Upper lobe of left lung (tissue), 6 donors: ENCODE results near the gene KLHL11. TPM values are rescaled to one million over a fixed set of nuclear protein-coding genes. Genes with fewer than 3 reads are reported as not detected.

ENCODE experiments used
- ATAC-seq, 2 donors: fragments of 200-7000 bp; cut with Tn5 transposase; one replicate each; pipeline ENCODE4 v1.9.1; 2022; ENCODE audit warnings: mild to moderate bottlenecking in 2 of 2, moderate library complexity in 2 of 2; ENCODE audit not compliant: low FRiP score in 2 of 2
- DNase-seq, 2 donors: peaks; one replicate each; pipeline ENCODE4 v3.0.0-alpha.2; 2019 to 2020
- H3K27ac ChIP-seq, 4 donors: fragments of 200-600 bp; sonication (generic); one replicate each; pipeline ENCODE4 v1.5.1; 2016 to 2019
- H3K27me3 ChIP-seq, 4 donors: fragments of 200-600 bp; sonication (generic); one replicate each; pipeline ENCODE4 v1.5.1; 2017 to 2019
- H3K36me3 ChIP-seq, 4 donors: fragments of 200-600 bp; sonication (generic); one replicate each; pipeline ENCODE4 v1.5.1; 2016 to 2019
- H3K4me1 ChIP-seq, 4 donors: fragments of 200-600 bp; sonication (generic); one replicate each; pipeline ENCODE4 v1.5.1; 2018 to 2019
- H3K4me3 ChIP-seq, 4 donors: fragments of 200-600 bp; sonication (generic); one replicate each; pipeline ENCODE4 v1.5.1; 2017 to 2019; ENCODE audit warnings: mild to moderate bottlenecking in 2 of 4, moderate library complexity in 1 of 4
- H3K9me3 ChIP-seq, 4 donors: fragments of 200-600 bp; sonication (generic); one replicate each; pipeline ENCODE4 v1.5.1; 2018 to 2019
- EP300 ChIP-seq, 4 donors: sonication (generic); formaldehyde crosslinking; IDR thresholded peaks; one replicate each; pipeline ENCODE4 v1.5.1; 2017; ENCODE audit warnings: antibody characterized with exemption in 4 of 4, control low read depth in 2 of 4
- POLR2A ChIP-seq, 4 donors: fragments of 450-650 bp; IDR thresholded peaks; one replicate each; pipeline ENCODE4 v1.5.1; 2016 to 2017; ENCODE audit warnings: antibody characterized with exemption in 4 of 4, mild to moderate bottlenecking in 2 of 4
- POLR2AphosphoS5 ChIP-seq, 2 donors: sonication (generic); formaldehyde crosslinking; IDR thresholded peaks; one replicate each; pipeline ENCODE4 v1.5.1; 2017; ENCODE audit warnings: antibody characterized with exemption in 2 of 2
- WGBS, 2 donors: methylation state at CpG; one replicate each; pipeline ENCODE4 v1.1.5; 2017 to 2018; 5-methylcytosine and 5-hydroxymethylcytosine counted together
- small RNA-seq, 4 donors: library from RNA; depleted of rRNA; stranded (forward); fragments of <200 nt; gene quantifications; one replicate each; pipeline ENCODE3, GENCODE V24; 2016
- total RNA-seq, 6 donors: library from RNA; depleted of rRNA in 4 of 6; stranded (reverse); fragments of >200 nt in 4 of 6; gene quantifications; one replicate each; pipeline versions ENCODE4 v1.1.0 to v1.2.1, GENCODE V29; 2016 to 2021
- TF ChIP-seq, protein P1 (sequence below), 6 experiments: fragments of 450-650 bp in 4 of 6; fragments of 200-600 bp in 2 of 6; sonication (generic) in 2 of 6; IDR thresholded peaks; one replicate each; pipeline ENCODE4 v1.5.1; 2016 to 2019; ENCODE audit warnings: antibody characterized with exemption in 6 of 6
- donor health status: DM: no; HTN: no; CAD: no; lungs with moderate emphysema.
- donor health status: DM: no; HTN: yes; CAD: no; lungs with severe emphysema.

The KLHL11 gene
- total RNA-seq, 6 donors from 2014 or later, result 13.3 to 25.2 (median 15.5) TPM

DNA sequence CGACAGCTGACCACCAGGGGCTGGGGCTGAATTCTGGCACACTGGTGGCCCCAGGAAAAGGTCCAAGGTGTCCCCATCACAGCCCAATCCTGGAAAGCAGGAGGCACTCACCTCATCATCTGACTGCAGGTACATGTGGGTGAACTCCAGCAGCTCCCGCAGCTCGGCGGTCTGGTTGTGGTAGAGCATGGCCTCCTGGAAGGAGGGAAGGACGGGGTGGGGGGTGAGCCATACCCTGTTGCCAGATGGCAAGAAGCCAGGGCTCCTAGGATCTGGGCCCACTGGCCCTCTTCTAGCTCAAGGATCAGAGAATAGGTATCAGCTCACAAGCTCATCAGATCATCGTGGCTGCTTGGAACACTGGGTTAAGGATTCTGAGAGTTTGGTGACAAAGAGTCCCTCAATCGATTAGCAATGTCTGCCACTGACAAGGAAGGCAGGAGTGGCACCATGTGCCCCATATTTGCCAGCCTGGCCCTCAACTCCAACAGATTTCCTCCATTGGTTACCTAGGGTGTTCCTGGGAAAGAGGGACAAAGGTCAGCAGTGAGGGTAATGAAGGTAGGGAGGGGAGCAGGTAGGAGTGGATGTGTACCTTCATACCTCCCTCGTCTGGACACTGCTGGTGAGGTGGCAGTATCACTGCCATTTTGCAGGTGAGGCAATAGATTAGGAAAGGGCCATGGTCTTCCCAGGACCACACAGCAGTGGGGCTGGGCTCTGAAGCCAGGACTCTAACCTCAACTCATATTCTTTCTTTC lies 58.4 kb downstream of the KLHL11 start:
- TF ChIP-seq EP300 (IDR thresholded peaks at IDR 0.05) (no peak), POLR2AphosphoS5 (IDR thresholded peaks at IDR 0.05) (no peak), POLR2A (IDR thresholded peaks at IDR 0.05) (no peak)
- TF ChIP-seq, protein P1, sequence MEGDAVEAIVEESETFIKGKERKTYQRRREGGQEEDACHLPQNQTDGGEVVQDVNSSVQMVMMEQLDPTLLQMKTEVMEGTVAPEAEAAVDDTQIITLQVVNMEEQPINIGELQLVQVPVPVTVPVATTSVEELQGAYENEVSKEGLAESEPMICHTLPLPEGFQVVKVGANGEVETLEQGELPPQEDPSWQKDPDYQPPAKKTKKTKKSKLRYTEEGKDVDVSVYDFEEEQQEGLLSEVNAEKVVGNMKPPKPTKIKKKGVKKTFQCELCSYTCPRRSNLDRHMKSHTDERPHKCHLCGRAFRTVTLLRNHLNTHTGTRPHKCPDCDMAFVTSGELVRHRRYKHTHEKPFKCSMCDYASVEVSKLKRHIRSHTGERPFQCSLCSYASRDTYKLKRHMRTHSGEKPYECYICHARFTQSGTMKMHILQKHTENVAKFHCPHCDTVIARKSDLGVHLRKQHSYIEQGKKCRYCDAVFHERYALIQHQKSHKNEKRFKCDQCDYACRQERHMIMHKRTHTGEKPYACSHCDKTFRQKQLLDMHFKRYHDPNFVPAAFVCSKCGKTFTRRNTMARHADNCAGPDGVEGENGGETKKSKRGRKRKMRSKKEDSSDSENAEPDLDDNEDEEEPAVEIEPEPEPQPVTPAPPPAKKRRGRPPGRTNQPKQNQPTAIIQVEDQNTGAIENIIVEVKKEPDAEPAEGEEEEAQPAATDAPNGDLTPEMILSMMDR (IDR thresholded peaks at IDR 0.05), result no peak
- H3K9me3 ChIP-seq, result no peaks in the 10 kb centered on the region
- H3K4me1 ChIP-seq, result peaks cover 15 to 23% (median 20%) of the 10 kb centered on the region in 4 donors
- H3K27ac ChIP-seq, result no peak overlapping the region
- no peak overlapping the region for H3K4me3 ChIP-seq
- peaks cover 0 to 1% (median 0%) of the 10 kb centered on the region in 4 donors for H3K27me3 ChIP-seq
- H3K36me3 ChIP-seq, result peaks cover 0 to 4% (median 0%) of the 10 kb centered on the region in 4 donors
- ATAC-seq, result no peak
- DNase-seq, result no peak
- 90 to 91% methylated on average over 4 to 8 of the region's 8 CpGs for WGBS, 2 donors

Small RNA genes within 50 kb of the gene (small RNA-seq; reads per million reads assigned to genes)
- gene AC125257.2, result 0 reads per million in 4 donors

Other genes starting within 250 kb of the KLHL11 start
- gene KRT17, start 240.8 kb downstream of the KLHL11 start, total RNA-seq, result 10 to 100 TPM in 4 of 6 donors, 1 to 10 TPM in 1, under 1 TPM in 1; 0.78 to 33.3 (median 18.0) TPM
- gene EIF1, start 176.5 kb downstream of the KLHL11 start, total RNA-seq, result 100 to 1,000 TPM; 109 to 998 (median 405) TPM
- gene GAST, start 153.1 kb downstream of the KLHL11 start, total RNA-seq, result not detected
- 1 to 10 TPM in 1 of 6 donors, under 1 TPM in 3, not detected in 2; 0.14 to 1.0 (median 0.59) TPM for gene HAP1, start 130.8 kb downstream of the KLHL11 start, total RNA-seq
- 100 to 1,000 TPM; 120 to 241 (median 143) TPM for gene JUP, start 78.7 kb downstream of the KLHL11 start, total RNA-seq
- 10 to 100 TPM in 2 of 6 donors, 1 to 10 TPM in 4; 5.8 to 26.2 (median 8.9) TPM for gene P3H4, start 53.5 kb downstream of the KLHL11 start, total RNA-seq
- gene FKBP10, start 52.4 kb downstream of the KLHL11 start, total RNA-seq, result 10 to 100 TPM in 5 of 6 donors, 1 to 10 TPM in 1; 8.9 to 59.7 (median 29.3) TPM
- 10 to 100 TPM; 35.1 to 61.8 (median 37.5) TPM for gene NT5C3B, start 29.2 kb downstream of the KLHL11 start, total RNA-seq
- gene KLHL10, start 27.6 kb downstream of the KLHL11 start, total RNA-seq, result 1 to 10 TPM in 1 of 6 donors, under 1 TPM in 2, not detected in 3; 0.17 to 1.1 (median 0.37) TPM
- 100 to 1,000 TPM in 2 of 6 donors, 10 to 100 TPM in 4; 41.9 to 132 (median 84.6) TPM for gene ACLY, start 53.5 kb upstream of the KLHL11 start, total RNA-seq
- 10 to 100 TPM in 2 of 6 donors, 1 to 10 TPM in 4; 1.2 to 16.9 (median 4.8) TPM for gene ODAD4, start 65.2 kb upstream of the KLHL11 start, total RNA-seq
- gene CNP, start 101.4 kb upstream of the KLHL11 start, total RNA-seq, result 10 to 100 TPM; 33.4 to 62.3 (median 45.3) TPM
- 100 to 1,000 TPM in 1 of 6 donors, 10 to 100 TPM in 5; 53.2 to 109 (median 73.5) TPM for gene DNAJC7, start 152.0 kb upstream of the KLHL11 start, total RNA-seq
- gene NKIRAS2, start 154.7 kb upstream of the KLHL11 start, total RNA-seq, result 10 to 100 TPM; 27.2 to 36.6 (median 31.0) TPM
- gene C17orf113, start 185.2 kb upstream of the KLHL11 start, total RNA-seq, result 1 to 10 TPM; 1.1 to 5.2 (median 2.3) TPM
- gene ZNF385C, start 233.1 kb upstream of the KLHL11 start, total RNA-seq, result 1 to 10 TPM in 2 of 6 donors, under 1 TPM in 4; 0.30 to 2.1 (median 0.44) TPM
- gene DHX58, start 247.3 kb upstream of the KLHL11 start, total RNA-seq, result 10 to 100 TPM; 15.8 to 56.6 (median 32.6) TPM